ENCODE measurements around the gene JAG2. TPM values are rescaled to one million over a fixed set of nuclear protein-coding genes. Genes with fewer than 3 reads are reported as not detected.
A peak's percentile ranks its signal among the peaks of the same experiment; 100 is the strongest.

The JAG2 gene
- total RNA-seq, 1 experiment from 2014 or later, result 85.9 TPM

GRCh38 chr14:105180592-105181548 is 12.3 kb upstream of the JAG2 start, which contains the start of gene NUDT14:
NUDT14 (minus strand) TSS chr14:105181312; CDS start chr14:105181209, 103 bp downstream.
- peak; percentile 66 for TF ChIP-seq EGR1 (IDR thresholded peaks at IDR 0.05; ENCODE audit: low read depth)
- peak; percentile 74 for TF ChIP-seq POLR2AphosphoS5 (IDR thresholded peaks at IDR 0.05; ENCODE audit: low read depth, low read length)
- TF ChIP-seq, protein P1, sequence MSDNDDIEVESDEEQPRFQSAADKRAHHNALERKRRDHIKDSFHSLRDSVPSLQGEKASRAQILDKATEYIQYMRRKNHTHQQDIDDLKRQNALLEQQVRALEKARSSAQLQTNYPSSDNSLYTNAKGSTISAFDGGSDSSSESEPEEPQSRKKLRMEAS (IDR thresholded peaks at IDR 0.05), result peak; percentile 88; the same call in 1 of the 2 replicates
- TF ChIP-seq SRF (IDR thresholded peaks at IDR 0.05; ENCODE audit: low read depth), result no peak
- TF ChIP-seq JUND (IDR thresholded peaks at IDR 0.05), result no peak
- TF ChIP-seq EZH2 (IDR thresholded peaks at IDR 0.05), result no peak
- TF ChIP-seq TCF7L2 (IDR thresholded peaks at IDR 0.05; ENCODE audit: borderline replicate concordance, extremely low read depth, insufficient read depth, insufficient read length), result no peak
- H3K4me2 ChIP-seq (ENCODE audit: low read length), result peak within 1 kb of the TSS; percentile 92
- H3K36me3 ChIP-seq (ENCODE audit: control insufficient read depth in 1 of 2, insufficient read depth in 2 of 2, low read length in 2 of 2), result no peaks in the 10 kb centered on the region
- H3K9me2 ChIP-seq (ENCODE audit: insufficient read depth), result no peaks in the 10 kb centered on the region
- no peaks in the 10 kb centered on the region for H3K27me3 ChIP-seq (ENCODE audit: insufficient read depth, low read length)
- ChIA-PET POLR2A (no interaction called here), CTCF (interaction anchor here (0.7 kb wide), 1 partner anchor 593 kb away, joined by 3 read pairs; no protein-coding TSS in a partner anchor), RAD21 (ENCODE audit: low non-redundant PET in 1 of 2, low total read pairs in 2 of 2, uncharacterized antibody in 2 of 2, unreplicated experiment in 2 of 2) (no interaction called here)
- peak within 1 kb of the TSS; percentile 60 for H3K9ac ChIP-seq (ENCODE audit: low read length)
- H3K4me1 ChIP-seq (ENCODE audit: control insufficient read depth in 1 of 2, insufficient read depth in 2 of 2, low read length in 2 of 2), result peaks cover 12 to 33% of the 10 kb centered on the region in 2 experiments
- peak within 1 kb of the TSS; percentile 60; the same call in 1 of the 2 replicates for H3K27ac ChIP-seq (ENCODE audit: low read depth, low read length)
- intact Hi-C loops (cut with micrococcal nuclease), result loop anchor here (5.0 kb wide), 1 partner anchor 89 kb away; no protein-coding TSS in a partner anchor
- BruUV-seq (replicated peaks), result no TSS peak
- DNase-seq (ENCODE audit: low read depth, low spot score) (peak; percentile 46), ATAC-seq (peak; percentile 88)
- no peaks in the 10 kb centered on the region for H3K9me3 ChIP-seq (ENCODE audit: control insufficient read depth in 1 of 2, insufficient read depth in 1 of 2, low read depth in 1 of 2, low read length in 2 of 2)
- no peak within 1 kb of the TSS for H2AFZ ChIP-seq (ENCODE audit: low read depth, low read length, poor library complexity, severe bottlenecking)
- H3K4me3 ChIP-seq (replicated peaks in 1 of 2; ENCODE audit: low read depth in 1 of 2, low read length in 2 of 2), result peak within 1 kb of the TSS; percentile 63 to 68
- no peaks in the 10 kb centered on the region for H4K20me1 ChIP-seq (ENCODE audit: insufficient read depth)
- no peaks in the 10 kb centered on the region for H3K79me2 ChIP-seq (ENCODE audit: insufficient read depth, low read length)

DNA sequence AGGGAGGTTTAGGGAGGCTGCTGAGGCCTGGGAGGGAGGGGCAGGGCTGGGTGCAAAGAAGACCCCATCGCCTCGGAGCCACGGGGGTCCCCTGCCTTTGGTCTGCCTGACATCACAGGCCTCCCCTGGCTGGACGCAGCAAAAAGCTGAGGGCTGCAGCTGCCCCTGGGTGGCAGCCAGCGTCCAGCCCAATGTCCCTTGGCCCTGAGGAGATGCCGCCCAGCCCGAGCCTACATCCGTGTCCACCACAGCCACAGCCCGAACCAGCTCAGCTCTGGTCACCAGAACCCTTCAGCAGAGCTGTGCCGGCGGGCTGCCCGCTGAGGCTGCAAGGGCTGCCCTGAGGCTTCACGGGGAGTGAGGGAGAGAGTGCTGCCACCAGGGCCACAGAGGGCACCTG is 10.6 kb upstream of the JAG2 start:
- H3K9me2 ChIP-seq (ENCODE audit: insufficient read depth), result no peaks in the 10 kb centered on the region
- no peak overlapping the region for H3K4me2 ChIP-seq (ENCODE audit: low read length)
- no peak overlapping the region for H3K4me3 ChIP-seq (replicated peaks in 1 of 2; ENCODE audit: low read depth in 1 of 2, low read length in 2 of 2)
- no peak overlapping the region for H3K9ac ChIP-seq (ENCODE audit: low read length)
- no peaks in the 10 kb centered on the region for H3K36me3 ChIP-seq (ENCODE audit: control insufficient read depth in 1 of 2, insufficient read depth in 2 of 2, low read length in 2 of 2)
- ChIA-PET CTCF (no interaction called here), POLR2A (no interaction called here), RAD21 (ENCODE audit: low non-redundant PET in 1 of 2, low total read pairs in 2 of 2, uncharacterized antibody in 2 of 2, unreplicated experiment in 2 of 2) (no interaction called here)
- no peaks in the 10 kb centered on the region for H3K27me3 ChIP-seq (ENCODE audit: insufficient read depth, low read length)
- H3K27ac ChIP-seq (ENCODE audit: low read depth, low read length), result no peak overlapping the region
- H3K9me3 ChIP-seq (ENCODE audit: control insufficient read depth in 1 of 2, insufficient read depth in 1 of 2, low read depth in 1 of 2, low read length in 2 of 2), result no peaks in the 10 kb centered on the region
- H4K20me1 ChIP-seq (ENCODE audit: insufficient read depth), result no peaks in the 10 kb centered on the region
- no peak overlapping the region for H2AFZ ChIP-seq (ENCODE audit: low read depth, low read length, poor library complexity, severe bottlenecking)
- intact Hi-C loops (cut with micrococcal nuclease), result no loop called here
- ATAC-seq (no peak), DNase-seq (ENCODE audit: low read depth, low spot score) (no peak)
- BruUV-seq (replicated peaks), result no TSS peak
- no peaks in the 10 kb centered on the region for H3K79me2 ChIP-seq (ENCODE audit: insufficient read depth, low read length)
- no peak for TF ChIP-seq SIN3A (IDR thresholded peaks at IDR 0.05; ENCODE audit: low read depth)
- peaks cover 16 to 38% of the 10 kb centered on the region in 2 experiments for H3K4me1 ChIP-seq (ENCODE audit: control insufficient read depth in 1 of 2, insufficient read depth in 2 of 2, low read length in 2 of 2)
